HG03432 (cell line): ENCODE results near the gene KLHDC1.
A peak's percentile ranks its signal among the peaks of the same experiment; 100 is the strongest.
"Not testable (repeated sequence)": the region's sequence is repeated elsewhere in the genome, so short reads cannot be mapped to it uniquely, and the experiment has no call there.

Source experiments
- ATAC-seq: cut with Tn5 transposase; IDR thresholded peaks from one replicate; pipeline ENCODE4 v1.9.1; 2021; ENCODE audit warnings: mild to moderate bottlenecking, moderate library complexity; ENCODE audit not compliant: unreplicated experiment

The KLHDC1 gene

GRCh38 chr14:49692811-49693734, at the start of gene KLHDC1:
Gene KLHDC1 (plus strand): TSS chr14:49693120. CDS start chr14:49693195, 75 bp downstream.
- peak; percentile 74 for ATAC-seq

DNA sequence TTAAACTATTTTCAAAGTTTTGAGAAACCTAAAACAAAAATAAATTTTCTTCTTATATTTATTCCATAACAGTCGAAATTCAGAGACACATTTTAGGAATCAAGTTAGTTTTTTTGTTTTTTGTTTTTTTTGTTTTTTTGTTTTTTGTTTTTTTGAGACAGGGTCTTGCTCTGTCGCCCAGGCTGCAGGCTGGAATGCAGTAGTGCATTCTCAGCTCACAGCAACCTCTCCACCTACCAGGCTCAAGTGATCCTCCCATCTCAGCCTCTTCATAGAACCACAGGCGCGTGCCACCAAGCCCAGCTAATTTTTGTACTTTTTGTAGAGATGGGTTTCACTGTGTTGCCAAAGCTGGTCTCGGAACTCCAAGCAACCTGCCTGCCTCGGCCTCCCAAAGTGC, 39.4 kb upstream of the KLHDC1 start:
- no peak for ATAC-seq

DNA sequence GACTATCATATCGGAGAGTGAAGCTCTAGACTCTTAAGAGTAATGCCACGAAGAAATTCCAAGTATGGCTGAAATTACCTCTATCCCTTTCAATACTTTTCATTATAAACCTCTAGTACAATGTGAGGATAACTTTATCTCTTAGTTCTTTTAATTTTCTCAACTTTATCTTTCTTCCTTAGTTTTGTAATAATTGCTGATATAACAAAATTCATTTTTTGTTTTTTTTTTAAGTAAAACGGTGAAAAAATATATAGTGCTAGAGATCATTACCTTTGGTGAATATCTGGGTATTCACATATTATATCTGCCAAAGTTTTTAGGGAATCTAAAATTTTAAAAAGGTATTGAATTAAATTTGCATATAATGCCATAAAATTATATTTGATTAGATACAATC, 38.4 kb upstream of the KLHDC1 start:
- ATAC-seq: no peak

DNA sequence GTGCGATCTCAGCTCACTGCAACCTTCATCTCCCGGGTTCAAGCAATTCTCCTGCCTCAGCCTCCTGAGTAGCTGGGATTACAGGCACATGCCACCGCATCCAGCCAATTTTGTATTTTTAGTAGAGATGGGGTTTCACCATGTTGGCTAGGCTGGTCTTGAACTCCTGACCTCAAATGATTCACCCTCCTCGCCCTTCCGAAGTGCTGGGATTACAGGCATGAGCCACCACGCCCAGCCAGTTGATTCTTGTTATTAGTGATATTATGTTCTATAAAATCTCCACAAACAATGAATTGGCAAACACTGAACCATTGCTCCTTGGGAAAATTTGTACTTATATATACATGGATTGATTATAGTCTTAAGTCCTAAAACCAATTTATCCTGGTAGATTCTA, 35.4 kb upstream of the KLHDC1 start:
- ATAC-seq: not testable (repeated sequence)

DNA sequence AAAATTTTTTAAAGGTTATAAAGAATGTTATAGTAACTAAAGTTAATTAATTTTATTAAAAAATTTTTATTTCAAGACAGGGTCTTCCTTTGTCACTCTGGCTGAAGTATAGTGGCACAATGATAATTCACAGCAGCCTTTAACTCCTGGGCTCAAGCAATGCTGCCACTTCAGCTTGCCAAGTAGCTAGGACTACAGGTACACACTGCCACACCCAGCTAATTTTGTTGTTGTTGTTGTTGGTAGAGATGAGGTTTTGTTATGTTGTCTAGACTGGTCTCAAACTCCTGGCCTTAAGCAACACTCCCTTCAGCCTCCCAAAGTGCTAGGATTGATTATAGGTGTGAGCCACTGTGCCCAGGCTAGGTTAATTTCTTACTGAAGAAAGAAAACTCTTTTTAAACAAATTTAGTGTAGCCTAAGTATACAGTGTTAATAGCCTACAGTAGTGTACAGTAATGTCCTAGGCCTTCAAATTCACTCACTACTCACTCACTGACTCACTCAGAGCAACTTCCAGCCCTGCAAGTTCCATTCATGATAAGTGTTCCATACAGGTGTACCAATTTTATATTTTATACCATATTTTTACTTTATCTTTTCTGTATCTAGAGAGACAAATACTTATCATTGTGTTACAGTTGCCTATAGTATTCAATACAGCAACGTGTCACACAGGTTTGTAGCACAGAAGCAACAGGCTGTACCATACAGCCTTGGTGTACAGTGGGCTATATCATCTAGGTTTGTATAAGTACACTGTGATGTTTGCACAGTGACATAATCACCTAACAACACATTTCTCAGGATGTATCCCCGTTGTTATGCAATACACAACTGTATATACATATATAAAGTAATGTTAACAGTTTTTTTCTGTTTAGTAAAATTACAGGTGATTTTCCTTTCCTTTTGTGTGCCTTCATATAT, 33.1 kb upstream of the KLHDC1 start:
- no peak for ATAC-seq

GRCh38 chr14:49670475-49670874, 22.4 kb upstream of the KLHDC1 start:
- ATAC-seq: no peak

DNA sequence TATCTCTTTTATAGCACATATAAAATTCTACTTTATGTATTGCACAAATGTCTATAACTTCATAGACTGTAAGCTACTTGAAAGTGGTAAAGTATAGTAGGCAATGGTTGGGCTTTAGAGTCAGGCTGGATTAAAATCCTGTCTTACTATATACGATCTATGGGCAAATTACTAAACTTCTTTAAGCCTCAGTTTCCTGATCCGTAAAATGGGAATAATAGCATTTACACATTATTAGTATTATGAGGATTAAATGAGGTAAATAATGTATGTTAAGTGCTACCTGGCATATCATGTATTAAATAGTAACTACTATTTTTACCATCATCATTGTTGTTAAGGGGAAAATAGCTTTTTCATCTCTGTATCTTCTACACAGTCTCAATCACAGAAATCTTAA, 19.3 kb upstream of the KLHDC1 start:
- no peak for ATAC-seq

DNA sequence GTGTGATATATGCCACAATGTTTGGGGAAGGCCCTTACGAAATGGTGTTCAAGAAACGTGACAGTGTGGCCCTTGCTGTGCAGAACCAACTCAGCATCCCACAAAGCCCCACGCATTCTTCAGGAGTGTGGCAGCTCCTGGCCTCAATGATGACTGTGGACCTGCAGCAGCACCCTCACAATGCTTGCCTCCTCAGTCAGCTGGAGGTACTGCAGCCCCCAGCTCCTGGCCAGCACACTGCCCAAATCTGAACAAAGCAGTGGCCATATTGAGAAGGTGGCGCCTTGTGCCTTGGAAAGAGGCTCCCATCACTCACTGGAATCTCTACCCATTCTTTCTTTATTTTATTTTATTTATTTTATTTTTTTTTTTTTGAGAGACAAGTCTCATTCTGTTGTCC, 15.3 kb upstream of the KLHDC1 start:
- no peak for ATAC-seq

- ATAC-seq: no peak
Measured at GRCh38 chr14:49679271-49679670, 13.6 kb upstream of the KLHDC1 start.

DNA sequence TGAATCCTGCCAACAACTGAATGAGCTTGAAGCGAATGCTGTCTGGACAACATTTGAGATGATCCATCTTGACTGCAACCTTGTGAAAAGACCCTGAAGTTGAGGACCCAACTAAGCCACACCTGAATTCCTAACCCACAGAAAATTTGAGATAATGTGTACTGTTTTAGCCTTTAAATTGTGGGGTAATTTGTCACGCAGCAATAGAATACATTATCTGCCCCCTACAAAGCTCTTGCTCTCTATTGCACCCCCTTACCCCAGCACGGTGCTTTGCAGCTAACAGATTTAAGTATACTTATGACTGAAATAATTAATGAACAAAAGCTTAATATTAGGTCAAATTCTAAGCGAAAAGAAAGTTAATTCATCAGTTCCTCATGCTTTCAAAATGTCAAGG, 6.5 kb upstream of the KLHDC1 start:
- ATAC-seq: no peak

DNA sequence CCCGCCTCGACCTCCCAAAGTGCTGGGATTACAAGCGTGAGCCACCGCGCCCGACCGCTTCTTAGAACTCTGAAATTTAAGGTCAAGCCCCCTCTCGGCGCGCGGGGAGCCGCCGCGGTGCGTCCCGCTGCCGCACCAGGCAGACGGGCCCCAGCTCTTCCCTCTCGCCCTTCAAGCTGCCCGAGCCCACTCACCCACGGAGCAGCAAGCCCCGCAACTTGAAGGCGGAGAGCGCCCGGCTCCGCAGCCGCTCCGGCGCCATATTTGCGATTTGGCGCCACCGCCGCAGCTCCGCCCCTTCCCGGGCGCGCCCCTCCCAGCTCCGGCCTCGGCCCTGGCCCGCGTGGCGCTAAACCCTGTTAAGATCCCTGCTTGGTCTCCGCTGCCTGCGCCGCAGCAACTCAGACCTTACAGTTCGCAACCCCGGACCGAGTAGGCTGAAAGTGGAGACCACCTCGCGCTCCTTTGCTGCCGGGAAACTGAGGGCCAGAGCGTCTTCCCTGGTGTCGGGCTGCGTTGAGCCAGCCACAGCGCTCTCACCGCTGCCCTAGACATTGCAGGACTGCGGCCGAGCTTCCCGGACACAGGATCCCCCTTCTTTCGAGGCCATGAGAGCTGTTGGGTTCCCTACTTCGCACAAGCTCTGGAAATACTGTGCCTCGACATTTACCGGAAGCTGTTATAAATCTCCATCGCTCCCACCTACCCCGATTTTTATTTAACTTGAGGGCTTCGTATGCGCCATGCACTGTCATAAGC, 4.8 kb upstream of the KLHDC1 start, which contains the start of gene POLE2:
TSS of gene POLE2 (minus strand) at position 273 of the 759 bp plus-strand sequence. CDS start at position 262, 11 bp downstream.
- peak; percentile 87 for ATAC-seq

GRCh38 chr14:49688701-49689030, 4.3 kb upstream of the KLHDC1 start:
- no peak for ATAC-seq

DNA sequence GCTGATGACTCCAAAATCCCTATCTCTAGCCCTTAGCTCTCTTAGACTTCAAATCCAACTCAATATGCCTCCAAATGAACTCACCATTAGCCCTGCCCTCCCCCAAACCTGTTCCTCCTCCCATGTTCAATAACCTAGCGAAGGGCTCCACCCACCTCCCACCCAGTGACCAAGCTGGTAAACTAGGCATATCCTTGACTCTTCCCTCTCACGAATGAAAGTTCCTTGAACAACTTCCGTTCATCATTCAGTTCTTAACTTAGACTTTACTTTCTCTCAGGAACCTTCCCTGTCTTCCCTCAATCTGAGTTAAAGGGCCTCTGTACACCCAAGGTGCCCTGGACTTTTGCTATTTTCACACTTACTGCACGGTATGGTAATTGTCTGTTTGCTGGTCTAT, 1.9 kb upstream of the KLHDC1 start:
- ATAC-seq: no peak

DNA sequence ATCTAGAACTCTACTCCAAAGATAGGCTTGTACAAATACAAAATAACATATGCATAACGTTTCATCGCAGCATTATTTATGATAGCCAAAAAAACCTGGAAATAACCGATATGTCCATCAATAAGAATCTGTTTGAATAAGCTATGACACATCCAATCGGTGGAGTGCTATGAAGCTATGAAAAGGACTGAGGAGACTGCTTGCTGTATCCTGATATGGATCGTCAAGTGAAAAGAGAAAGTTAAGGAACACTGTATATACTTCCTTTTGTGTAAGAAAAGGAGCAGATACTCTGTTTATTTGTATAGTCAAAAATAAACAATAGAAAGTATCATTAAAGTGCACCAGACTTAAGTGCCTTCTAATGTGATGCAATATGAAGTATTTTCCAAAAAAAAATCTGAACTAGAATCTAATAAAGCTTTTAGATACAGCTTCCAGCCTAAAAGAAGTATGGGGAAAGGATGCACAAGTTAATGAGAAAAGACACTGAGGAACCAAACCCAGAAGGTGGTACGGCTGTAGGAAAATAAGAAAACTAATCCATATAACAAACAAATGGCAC, 645 bp upstream of the KLHDC1 start:
- ATAC-seq: no peak

GRCh38 chr14:49693735-49694124, 810 bp downstream of the KLHDC1 start:
- not testable (repeated sequence) for ATAC-seq

- ATAC-seq: no peak
Measured at GRCh38 chr14:49702725-49703124, 9.8 kb downstream of the KLHDC1 start.

DNA sequence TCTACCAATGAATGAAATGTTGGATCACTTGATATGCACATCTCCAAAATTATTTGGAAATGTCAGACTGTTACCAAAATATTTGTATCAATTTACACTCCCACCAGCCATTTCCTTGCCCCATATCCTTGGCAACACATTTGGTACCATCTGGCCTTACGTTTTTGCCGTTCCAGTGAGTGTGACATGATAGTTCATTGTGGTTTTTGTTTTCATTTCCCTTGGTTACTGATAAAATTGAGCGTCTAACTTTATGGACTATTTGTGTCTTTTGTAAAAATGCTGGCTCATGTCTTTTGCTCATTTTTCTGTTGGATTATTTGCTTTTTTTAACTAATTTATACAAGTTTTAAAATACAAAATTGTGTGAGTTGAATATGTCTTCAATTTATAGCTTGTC, 11.0 kb downstream of the KLHDC1 start:
- no peak for ATAC-seq

- not testable (repeated sequence) for ATAC-seq
Measured at GRCh38 chr14:49704471-49704870, 11.6 kb downstream of the KLHDC1 start.

DNA sequence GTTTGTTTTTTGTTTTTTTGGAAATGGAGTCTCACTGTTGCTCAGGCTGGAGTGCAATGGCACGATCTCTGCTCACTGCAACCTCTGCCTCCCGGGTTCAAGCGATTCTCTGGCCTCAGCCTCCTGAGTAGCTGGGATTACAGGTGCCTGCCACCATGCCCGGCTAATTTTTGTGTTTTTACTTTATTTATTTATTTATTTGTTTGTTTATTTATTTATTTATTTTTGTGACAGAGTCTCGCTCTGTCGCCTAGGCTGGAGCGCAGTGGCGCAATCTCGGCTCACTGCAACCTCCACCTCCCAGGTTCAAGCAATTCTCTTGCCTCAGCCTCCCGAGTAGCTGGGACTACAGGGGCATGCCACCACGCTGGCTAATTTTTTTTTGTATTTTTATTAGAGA, 18.1 kb downstream of the KLHDC1 start:
- not testable (repeated sequence) for ATAC-seq

- no peak for ATAC-seq
Measured at GRCh38 chr14:49720744-49721143, 27.8 kb downstream of the KLHDC1 start.
